ENCODE data around the gene ZNF808.

GRCh38 chr19:52536448-52536800, 9.0 kb downstream of the ZNF808 start:
- TF ChIP-seq, protein P1, sequence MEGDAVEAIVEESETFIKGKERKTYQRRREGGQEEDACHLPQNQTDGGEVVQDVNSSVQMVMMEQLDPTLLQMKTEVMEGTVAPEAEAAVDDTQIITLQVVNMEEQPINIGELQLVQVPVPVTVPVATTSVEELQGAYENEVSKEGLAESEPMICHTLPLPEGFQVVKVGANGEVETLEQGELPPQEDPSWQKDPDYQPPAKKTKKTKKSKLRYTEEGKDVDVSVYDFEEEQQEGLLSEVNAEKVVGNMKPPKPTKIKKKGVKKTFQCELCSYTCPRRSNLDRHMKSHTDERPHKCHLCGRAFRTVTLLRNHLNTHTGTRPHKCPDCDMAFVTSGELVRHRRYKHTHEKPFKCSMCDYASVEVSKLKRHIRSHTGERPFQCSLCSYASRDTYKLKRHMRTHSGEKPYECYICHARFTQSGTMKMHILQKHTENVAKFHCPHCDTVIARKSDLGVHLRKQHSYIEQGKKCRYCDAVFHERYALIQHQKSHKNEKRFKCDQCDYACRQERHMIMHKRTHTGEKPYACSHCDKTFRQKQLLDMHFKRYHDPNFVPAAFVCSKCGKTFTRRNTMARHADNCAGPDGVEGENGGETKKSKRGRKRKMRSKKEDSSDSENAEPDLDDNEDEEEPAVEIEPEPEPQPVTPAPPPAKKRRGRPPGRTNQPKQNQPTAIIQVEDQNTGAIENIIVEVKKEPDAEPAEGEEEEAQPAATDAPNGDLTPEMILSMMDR (IDR thresholded peaks at IDR 0.05; ENCODE audit: insufficient read depth, low read length, poor library complexity, severe bottlenecking): no peak
- TF ChIP-seq EZH2phosphoT487 (conservative IDR thresholded peaks at IDR 0.05; ENCODE audit: low read length): no peak

Measured in SU-DHL-6 (cell line).